IMR-90 (cell line): ENCODE measurements around the gene IFI27L1. TPM values are rescaled to one million over a fixed set of nuclear protein-coding genes. Genes with fewer than 3 reads are reported as not detected.

ENCODE experiments used
- ATAC-seq: fragments of 200-7000 bp; cut with Tn5 transposase; 2 replicates; pipeline ENCODE4 v1.9.1; 2020; ENCODE audit warnings: low read depth, mild to moderate bottlenecking, moderate library complexity
- BruUV-seq: library from RNA; stranded (reverse); fragments of 400-500 nt; replicated peaks from 2 replicates; lab custom pipeline; 2021; lab: Mats Ljungman, UMichigan
- CTCF ChIA-PET: fragments of 300-600 bp; formaldehyde crosslinking; extraction: SDS; loops from one replicate; lab custom pipeline; 2021; ENCODE audit warnings: antibody characterized with exemption; lab: Yijun Ruan, JAX
- POLR2A ChIA-PET: fragments of 300-600 bp; sonication (Branson Sonifier 250); formaldehyde crosslinking; loops from one replicate; lab custom pipeline; 2022; ENCODE audit warnings: antibody characterized with exemption; ENCODE audit not compliant: unreplicated experiment; lab: Charles Lee
- DNase-seq: peaks from one replicate; pipeline ENCODE4 v3.0.0; 2013
- H2AFZ ChIP-seq: replicated peaks from 2 replicates; pipeline ENCODE3; 2013; ENCODE audit warnings: low read length, mild to moderate bottlenecking; ENCODE audit not compliant: poor library complexity
- H2AK5ac ChIP-seq: 2 replicates; pipeline ENCODE4 v1.6.1; 2013; ENCODE audit warnings: low read depth, low read length, inconsistent platforms
- H2AK9ac ChIP-seq: replicated peaks from 2 replicates; pipeline ENCODE3; 2013; ENCODE audit warnings: mild to moderate bottlenecking, low read depth, low read length, moderate library complexity; ENCODE audit not compliant: poor library complexity
- H2BK120ac ChIP-seq: 2 replicates; pipeline ENCODE4 v1.6.1; 2013; ENCODE audit warnings: low read depth, low read length, inconsistent platforms
- H2BK15ac ChIP-seq: 3 replicates; pipeline ENCODE4 v1.6.1; 2013; ENCODE audit warnings: low read depth, low read length, inconsistent platforms
- H2BK20ac ChIP-seq: 2 replicates; pipeline ENCODE4 v1.6.1; 2013; ENCODE audit warnings: low read depth, mild to moderate bottlenecking, inconsistent platforms, low read length, moderate library complexity
- H2BK5ac ChIP-seq: 2 replicates; pipeline ENCODE4 v1.6.1; 2013; ENCODE audit warnings: mild to moderate bottlenecking, low read depth, low read length, inconsistent platforms; ENCODE audit not compliant: poor library complexity, severe bottlenecking
- H3K14ac ChIP-seq: replicated peaks from 2 replicates; pipeline ENCODE4 v1.6.1; 2013; ENCODE audit warnings: low read depth, low read length, inconsistent platforms
- H3K18ac ChIP-seq: 2 replicates; pipeline ENCODE4 v1.6.1; 2013; ENCODE audit warnings: low read depth, low read length, control low read depth
- H3K23ac ChIP-seq: 2 replicates; pipeline ENCODE4 v1.6.1; 2013; ENCODE audit warnings: low read depth, low read length, inconsistent platforms
- H3K27ac ChIP-seq: 2 replicates; pipeline ENCODE4 v1.5.1; 2013; ENCODE audit warnings: mild to moderate bottlenecking, control low read depth, low read length; ENCODE audit not compliant: insufficient read depth
- H3K27me3 ChIP-seq: 2 replicates; pipeline ENCODE4 v1.6.1; 2013; ENCODE audit warnings: low read length; ENCODE audit not compliant: control insufficient read depth, insufficient read depth
- H3K36me3 ChIP-seq: 2 replicates; pipeline ENCODE4 v1.6.1; 2013; ENCODE audit warnings: low read length, mixed read lengths; ENCODE audit not compliant: control insufficient read depth, insufficient read depth
- H3K4ac ChIP-seq: 2 replicates; pipeline ENCODE4 v1.6.1; 2013; ENCODE audit warnings: low read depth, low read length, inconsistent platforms
- H3K4me1 ChIP-seq: 2 replicates; pipeline ENCODE4 v1.6.1; 2013; ENCODE audit warnings: low read length, mixed read lengths; ENCODE audit not compliant: control insufficient read depth, insufficient read depth
- H3K4me2 ChIP-seq: 2 replicates; pipeline ENCODE4 v1.6.1; 2013; ENCODE audit warnings: low read depth, mild to moderate bottlenecking, control low read depth, low read length, moderate library complexity
- H3K4me3 ChIP-seq: 2 replicates; pipeline ENCODE4 v1.5.1; 2013; ENCODE audit warnings: low read depth, mild to moderate bottlenecking, control low read depth, low read length, moderate library complexity; ENCODE audit not compliant: insufficient read depth
- H3K56ac ChIP-seq: 2 replicates; pipeline ENCODE4 v1.6.1; 2013; ENCODE audit warnings: low read length, inconsistent platforms; ENCODE audit not compliant: insufficient read depth; ENCODE audit errors: extremely low read depth
- H3K79me1 ChIP-seq, 2 experiments: 2 replicates each; pipeline ENCODE4 v1.6.1; 2013; ENCODE audit warnings: low read length in 2 of 2, inconsistent platforms in 1 of 2, low read depth in 1 of 2
- H3K9ac ChIP-seq: 2 replicates; pipeline ENCODE4 v1.6.1; 2013; ENCODE audit warnings: low read depth, low read length, control low read depth
- H3K9me1 ChIP-seq: 2 replicates; pipeline ENCODE4 v1.6.1; 2013; ENCODE audit warnings: low read length, inconsistent platforms; ENCODE audit not compliant: insufficient read depth
- H3K9me3 ChIP-seq: 2 replicates; pipeline ENCODE4 v1.6.1; 2013; ENCODE audit warnings: low read length; ENCODE audit not compliant: control insufficient read depth, insufficient read depth
- H4K20me1 ChIP-seq: 2 replicates; pipeline ENCODE4 v1.6.1; 2013; ENCODE audit warnings: low read length, inconsistent platforms; ENCODE audit not compliant: insufficient read depth
- H4K5ac ChIP-seq: 2 replicates; pipeline ENCODE4 v1.6.1; 2013; ENCODE audit warnings: mild to moderate bottlenecking, low read depth, low read length, control low read depth
- H4K8ac ChIP-seq, 2 experiments: 2 replicates each; pipeline ENCODE4 v1.6.1; 2013; ENCODE audit warnings: low read depth in 2 of 2, low read length in 2 of 2, control low read depth in 1 of 2, inconsistent platforms in 1 of 2
- H4K91ac ChIP-seq: 2 replicates; pipeline ENCODE4 v1.6.1; 2013; ENCODE audit warnings: low read depth, low read length, inconsistent platforms; ENCODE audit not compliant: insufficient read depth
- BHLHE40 ChIP-seq: fragments of 150-350 bp; IDR thresholded peaks from 2 replicates; pipeline ENCODE4 v1.6.1; 2016; ENCODE audit warnings: mild to moderate bottlenecking, low read depth, low read length
- CEBPB ChIP-seq: IDR thresholded peaks from 2 replicates; pipeline ENCODE4 v1.6.1; 2012; ENCODE audit warnings: low read depth, low read length, improper control_type of control experiment
- ELK1 ChIP-seq: fragments of 150-350 bp; IDR thresholded peaks from 2 replicates; pipeline ENCODE4 v1.6.1; 2016; ENCODE audit warnings: low read depth, mild to moderate bottlenecking, low read length, moderate library complexity, borderline replicate concordance
- FOS ChIP-seq: fragments of 150-350 bp; IDR thresholded peaks from 2 replicates; pipeline ENCODE4 v1.6.1; 2016; ENCODE audit warnings: low read depth, low read length
- RAD21 ChIP-seq: IDR thresholded peaks from 2 replicates; pipeline ENCODE4 v1.6.1; 2012; ENCODE audit warnings: low read length, improper control_type of control experiment
- SMC3 ChIP-seq: fragments of 150-350 bp; IDR thresholded peaks from 2 replicates; pipeline ENCODE4 v1.6.1; 2016; ENCODE audit warnings: low read depth, mild to moderate bottlenecking, antibody characterized with exemption, low read length, moderate library complexity
- WGBS, 2 experiments: methylation state at CpG; one replicate each; pipeline versions ENCODE4 v1.1.5 to v1.1.7; 2013; ENCODE audit warnings: missing lambda C conversion rate in 2 of 2; ENCODE audit not compliant: insufficient read length in 1 of 2; ENCODE audit errors: extremely low coverage in 2 of 2; 5-methylcytosine and 5-hydroxymethylcytosine counted together
- dilution Hi-C: fragments of 300-500 bp; cut with HindIII; formaldehyde crosslinking; loops from one replicate; pipeline ENCODE4 v1.14.3; 2018; ENCODE audit warnings: low sequenced_read_pairs; ENCODE audit not compliant: unreplicated experiment
- in situ Hi-C: fragments of 300-500 bp; cut with MboI; formaldehyde crosslinking; loops from 3 replicates; pipeline ENCODE4 v1.14.3; 2019; ENCODE audit warnings: low sequenced_read_pairs, inconsistent platforms, mixed read lengths
- intact Hi-C: fragments of 100-400 bp; cut with micrococcal nuclease; formaldehyde crosslinking; loops from 2 replicates; pipeline ENCODE4 v1.10.0; 2022
- polyA plus RNA-seq, 3 experiments: library from polyadenylated mRNA; depleted of rRNA; stranded (reverse); fragments of >200 nt; gene quantifications; 2 replicates each; pipeline ENCODE4 v1.2.3, GENCODE V29; 2012; ENCODE audit warnings: low replicate concordance in 1 of 3
- total RNA-seq: library from RNA; depleted of rRNA; stranded (reverse); fragments of >200 nt; gene quantifications from 2 replicates; pipeline ENCODE4 v1.2.3, GENCODE V29; 2012

Gene IFI27L1
- total and polyA plus RNA-seq, 2 of the 4 experiments (the other 2 are of a cell fraction) = 13.3 to 24.3 TPM

DNA sequence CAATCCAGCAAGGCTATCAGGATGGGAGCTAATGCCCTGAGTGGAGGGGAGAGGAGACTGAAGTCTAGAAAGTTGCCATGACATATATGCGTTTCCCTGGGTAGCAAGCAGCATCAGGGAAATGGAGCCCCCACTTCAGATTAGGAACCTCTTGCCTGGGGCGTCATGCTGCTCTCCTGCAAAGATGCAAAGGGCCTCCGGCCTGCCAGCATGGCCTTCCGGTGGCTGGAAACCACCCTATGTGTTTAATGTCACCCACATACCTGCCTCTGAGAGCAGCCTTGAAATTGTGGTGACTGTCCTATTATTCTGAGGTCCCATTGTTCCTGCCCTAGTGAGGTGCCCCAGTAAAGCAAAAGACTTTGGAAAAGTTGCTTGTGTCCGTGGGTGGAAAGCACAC lies 58.3 kb downstream of the IFI27L1 start:
- in situ Hi-C loops = loop anchor here (5.0 to 10.0 kb wide), 2 partner anchors 102 to 195 kb away; no protein-coding TSS in a partner anchor
- WGBS, 2 experiments = 50% methylated on average over 2 of the region's 5 CpGs; no CpG with 5 or more reads in 1 of the 2 experiments
- H3K14ac ChIP-seq = no peak overlapping the region

More for the DNA sequence above, 58.3 kb downstream of the IFI27L1 start:
- no peak overlapping the region for H3K56ac ChIP-seq
- H3K4me1 ChIP-seq = no peaks in the 10 kb centered on the region
- no peak for ATAC-seq
- no peak overlapping the region for H3K23ac ChIP-seq
- H2AFZ ChIP-seq = no peak overlapping the region
- H3K4me2 ChIP-seq = no peak overlapping the region
- H3K9me3 ChIP-seq = peaks cover 2% of the 10 kb centered on the region; the same call in 1 of the 2 replicates
- H2AK9ac ChIP-seq = no peak overlapping the region
- no peak overlapping the region for H3K9ac ChIP-seq
- intact Hi-C loops (loop anchor here (5.0 kb wide), 1 partner anchor 482 kb away; no protein-coding TSS in a partner anchor), dilution Hi-C loops (no loop called here)
- H2AK5ac ChIP-seq = no peak overlapping the region
- no peak overlapping the region for H2BK5ac ChIP-seq
- no peak for DNase-seq
- BruUV-seq = no TSS peak
- H4K8ac ChIP-seq = no peak overlapping the region
- no peaks in the 10 kb centered on the region for H4K20me1 ChIP-seq
- no peaks in the 10 kb centered on the region for H3K36me3 ChIP-seq
- no peak overlapping the region for H3K27ac ChIP-seq
- H3K27me3 ChIP-seq = peaks cover 17% of the 10 kb centered on the region
- no peak overlapping the region for H3K4ac ChIP-seq
- H4K5ac ChIP-seq = no peak overlapping the region
- TF ChIP-seq CEBPB (no peak), BHLHE40 (no peak), FOS (no peak), SMC3 (no peak), ELK1 (no peak), RAD21 (no peak)
- H2BK20ac ChIP-seq = no peak overlapping the region
- no peak overlapping the region for H3K18ac ChIP-seq
- ChIA-PET CTCF (no interaction called here), POLR2A (no interaction called here)
- no peak overlapping the region for H2BK15ac ChIP-seq
- no peak overlapping the region for H4K91ac ChIP-seq
- H3K9me1 ChIP-seq = no peaks in the 10 kb centered on the region
- no peaks in the 10 kb centered on the region for H3K79me1 ChIP-seq
- no peak overlapping the region for H2BK120ac ChIP-seq
- no peak overlapping the region for H3K4me3 ChIP-seq
